Activated CD8-positive, alpha-beta T cell treated with anti-CD3 and anti-CD28 coated beads for 36 hours (primary cell): ENCODE measurements around the gene TMPRSS9. TPM values are rescaled to one million over a fixed set of nuclear protein-coding genes. Genes with fewer than 3 reads are reported as not detected.

Experiments
- ATAC-seq: fragments of 200-7000 bp; cut with Tn5 transposase; one replicate; pipeline ENCODE4 v1.10.0; 2021; ENCODE audit warnings: mild to moderate bottlenecking, moderate library complexity
- CTCF ChIA-PET: fragments of 350-600 bp; sonication (Branson Sonifier 250); formaldehyde crosslinking; loops from one replicate; lab custom pipeline; 2021; ENCODE audit warnings: antibody characterized with exemption; lab: Charles Lee
- POLR2A ChIA-PET: fragments of 350-600 bp; sonication (Branson Sonifier 250); formaldehyde crosslinking; loops from one replicate; lab custom pipeline; 2021; ENCODE audit warnings: antibody characterized with exemption; lab: Charles Lee
- DNase-seq: peaks from one replicate; pipeline ENCODE4 v3.0.0-alpha.2; 2020
- H3K27ac Mint-ChIP-seq: one replicate; pipeline ENCODE4 v1.8.0; 2021; ENCODE audit warnings: mild to moderate bottlenecking, mixed read lengths
- H3K27me3 Mint-ChIP-seq: one replicate; pipeline ENCODE4 v1.8.0; 2021; ENCODE audit warnings: mixed read lengths
- H3K36me3 Mint-ChIP-seq: one replicate; pipeline ENCODE4 v1.8.0; 2021; ENCODE audit warnings: low read depth, mixed read lengths
- H3K4me1 Mint-ChIP-seq: one replicate; pipeline ENCODE4 v1.8.0; 2021; ENCODE audit warnings: low read depth, mixed read lengths
- H3K4me3 Mint-ChIP-seq: one replicate; pipeline ENCODE4 v1.8.0; 2021; ENCODE audit warnings: mild to moderate bottlenecking, moderate library complexity, mixed read lengths
- H3K9me3 Mint-ChIP-seq: one replicate; pipeline ENCODE4 v1.8.0; 2021; ENCODE audit warnings: mixed read lengths
- intact Hi-C: fragments of 100-400 bp; cut with micrococcal nuclease; formaldehyde crosslinking; loops from one replicate; pipeline ENCODE4 v1.10.0; 2022
- total RNA-seq, 2 experiments: library from RNA; stranded (reverse); gene quantifications; one replicate each; pipeline ENCODE4 v1.2.3, GENCODE V29; 2021
- TF ChIP-seq, protein P1 (sequence below): fragments of 200-600 bp; IDR thresholded peaks from one replicate; pipeline ENCODE4 v1.8.0; 2022; ENCODE audit warnings: antibody characterized with exemption, mild to moderate bottlenecking

TMPRSS9 gene
- total RNA-seq, 2 experiments from 2014 or later = not detected

DNA sequence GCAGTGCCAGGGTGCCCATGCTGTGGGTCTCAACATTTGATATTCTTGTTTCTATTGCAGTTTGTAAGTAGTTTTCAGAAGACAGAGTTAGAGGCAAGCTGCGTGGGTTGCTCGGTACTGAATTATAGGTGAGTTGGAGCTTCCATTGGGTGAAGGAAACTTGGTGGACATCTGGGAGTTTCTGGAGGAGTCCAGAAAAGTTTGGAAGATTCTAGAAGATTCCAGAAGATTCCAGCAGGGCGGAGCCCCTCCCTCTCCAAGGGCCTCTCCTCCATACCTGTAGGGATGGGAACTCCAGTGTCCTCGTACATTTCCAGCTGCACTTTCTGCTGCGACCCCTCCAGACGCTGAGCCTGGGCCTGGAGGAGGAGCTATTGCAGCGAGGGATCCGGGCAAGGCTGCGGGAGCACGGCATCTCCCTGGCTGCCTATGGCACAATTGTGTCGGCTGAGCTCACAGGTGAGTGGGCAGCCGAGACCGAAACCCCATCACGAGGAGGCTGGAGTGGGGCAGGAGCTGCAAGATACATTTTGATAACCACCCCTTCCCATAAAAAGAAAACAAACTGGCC, 38.8 kb downstream of the TMPRSS9 start:
- ChIA-PET POLR2A (no interaction called here), CTCF (interaction anchor here (0.7 to 0.9 kb wide), 2 partner anchors 15 to 215 kb away, joined by 3 read pairs; no protein-coding TSS in a partner anchor)
- no peak for ATAC-seq
- DNase-seq = no peak
- Mint-ChIP-seq H3K27me3 (no peaks in the 10 kb centered on the region), H3K36me3 (no peaks in the 10 kb centered on the region), H3K27ac (no peak overlapping the region), H3K4me1 (peaks cover 9% of the 10 kb centered on the region), H3K4me3 (no peak overlapping the region), H3K9me3 (no peaks in the 10 kb centered on the region)
- intact Hi-C loops = no loop called here
- TF ChIP-seq, protein P1, sequence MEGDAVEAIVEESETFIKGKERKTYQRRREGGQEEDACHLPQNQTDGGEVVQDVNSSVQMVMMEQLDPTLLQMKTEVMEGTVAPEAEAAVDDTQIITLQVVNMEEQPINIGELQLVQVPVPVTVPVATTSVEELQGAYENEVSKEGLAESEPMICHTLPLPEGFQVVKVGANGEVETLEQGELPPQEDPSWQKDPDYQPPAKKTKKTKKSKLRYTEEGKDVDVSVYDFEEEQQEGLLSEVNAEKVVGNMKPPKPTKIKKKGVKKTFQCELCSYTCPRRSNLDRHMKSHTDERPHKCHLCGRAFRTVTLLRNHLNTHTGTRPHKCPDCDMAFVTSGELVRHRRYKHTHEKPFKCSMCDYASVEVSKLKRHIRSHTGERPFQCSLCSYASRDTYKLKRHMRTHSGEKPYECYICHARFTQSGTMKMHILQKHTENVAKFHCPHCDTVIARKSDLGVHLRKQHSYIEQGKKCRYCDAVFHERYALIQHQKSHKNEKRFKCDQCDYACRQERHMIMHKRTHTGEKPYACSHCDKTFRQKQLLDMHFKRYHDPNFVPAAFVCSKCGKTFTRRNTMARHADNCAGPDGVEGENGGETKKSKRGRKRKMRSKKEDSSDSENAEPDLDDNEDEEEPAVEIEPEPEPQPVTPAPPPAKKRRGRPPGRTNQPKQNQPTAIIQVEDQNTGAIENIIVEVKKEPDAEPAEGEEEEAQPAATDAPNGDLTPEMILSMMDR = no peak

DNA sequence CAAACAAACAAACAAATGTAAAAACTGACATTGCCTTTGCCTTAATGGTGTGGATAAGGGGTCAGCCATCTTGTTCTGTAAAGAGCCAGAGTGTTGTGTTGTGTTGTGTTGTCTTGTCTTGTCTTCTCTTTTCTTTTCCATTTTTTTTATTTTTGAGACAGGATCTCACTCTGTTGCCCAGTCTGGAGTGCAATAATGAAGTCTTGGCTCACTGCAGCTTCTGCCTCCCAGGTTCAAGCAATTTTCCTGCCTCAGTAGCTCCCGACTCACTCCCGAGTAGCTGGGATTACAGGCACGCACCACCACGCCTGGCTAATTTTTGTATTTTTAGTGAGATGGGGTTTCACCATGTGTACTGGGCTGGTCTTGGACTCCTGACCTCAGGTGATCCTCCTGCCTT, 39.5 kb downstream of the TMPRSS9 start:
- CTCF ChIA-PET = interaction anchor here (0.9 kb wide), 1 partner anchor 14 kb away, joined by 3 read pairs; no protein-coding TSS in a partner anchor
- no peaks in the 10 kb centered on the region for H3K27me3 Mint-ChIP-seq
- intact Hi-C loops = no loop called here
- H3K4me1 Mint-ChIP-seq = peaks cover 5% of the 10 kb centered on the region
- POLR2A ChIA-PET = interaction anchor here (1.1 kb wide), 1 partner anchor 10 kb away, joined by 3 read pairs; no protein-coding TSS in a partner anchor
- no peak overlapping the region for H3K4me3 Mint-ChIP-seq
- no peaks in the 10 kb centered on the region for H3K36me3 Mint-ChIP-seq
- no peak overlapping the region for H3K27ac Mint-ChIP-seq
- no peaks in the 10 kb centered on the region for H3K9me3 Mint-ChIP-seq
- TF ChIP-seq, protein P1 = no peak
- DNase-seq (no peak), ATAC-seq (no peak)

DNA sequence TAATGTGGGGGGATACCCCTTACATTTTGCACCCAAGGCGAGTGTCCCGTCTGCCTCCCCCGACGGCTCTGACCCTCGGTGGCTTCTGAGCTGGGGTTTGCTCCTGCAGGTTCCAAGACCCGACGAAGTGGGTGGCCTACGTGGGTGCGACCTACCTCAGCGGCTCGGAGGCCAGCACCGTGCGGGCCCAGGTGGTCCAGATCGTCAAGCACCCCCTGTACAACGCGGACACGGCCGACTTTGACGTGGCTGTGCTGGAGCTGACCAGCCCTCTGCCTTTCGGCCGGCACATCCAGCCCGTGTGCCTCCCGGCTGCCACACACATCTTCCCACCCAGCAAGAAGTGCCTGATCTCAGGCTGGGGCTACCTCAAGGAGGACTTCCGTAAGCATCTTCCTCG, 48.2 kb downstream of the TMPRSS9 start:
- intact Hi-C loops = no loop called here
- Mint-ChIP-seq H3K4me1 (no peaks in the 10 kb centered on the region), H3K27ac (no peak overlapping the region), H3K27me3 (no peaks in the 10 kb centered on the region), H3K36me3 (no peaks in the 10 kb centered on the region), H3K9me3 (peaks cover 2% of the 10 kb centered on the region), H3K4me3 (no peak overlapping the region)
- ChIA-PET POLR2A (no interaction called here), CTCF (no interaction called here)
- DNase-seq (no peak), ATAC-seq (no peak)
- TF ChIP-seq, protein P1 = no peak

DNA sequence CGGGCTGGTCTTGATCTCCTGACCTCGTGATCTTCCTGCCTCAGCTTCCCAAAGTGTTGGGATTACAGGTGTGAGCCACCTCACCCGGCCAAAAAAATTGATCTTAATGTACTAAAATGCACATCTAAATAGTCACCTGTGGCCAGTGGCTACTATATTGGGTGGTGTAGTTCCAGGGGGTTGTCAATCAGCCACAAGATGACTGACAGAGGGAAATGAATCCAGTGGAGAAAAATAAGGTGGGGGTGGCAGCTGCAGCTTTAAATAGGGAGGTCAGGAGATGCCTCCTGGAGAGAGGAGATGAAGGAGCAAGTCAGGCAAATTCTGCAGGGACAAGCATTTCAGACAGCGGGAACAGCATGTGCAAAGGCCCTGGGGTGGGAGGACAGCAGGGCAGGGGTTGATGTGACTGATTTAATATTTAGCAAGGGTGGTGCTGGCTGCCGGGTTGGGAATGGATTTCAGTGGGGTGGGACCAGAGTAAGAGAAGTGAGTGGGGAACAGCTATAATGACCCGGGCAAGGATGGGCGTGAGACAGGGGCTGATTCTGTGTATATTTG, 49.4 kb downstream of the TMPRSS9 start:
- Mint-ChIP-seq H3K36me3 (no peaks in the 10 kb centered on the region), H3K4me1 (no peaks in the 10 kb centered on the region), H3K27me3 (no peaks in the 10 kb centered on the region), H3K9me3 (peaks cover 2% of the 10 kb centered on the region), H3K4me3 (no peak overlapping the region), H3K27ac (no peak overlapping the region)
- CTCF ChIA-PET = interaction anchor here (0.6 kb wide), 1 partner anchor 842 kb away, joined by 4 read pairs; the partner anchor contains the start of gene MEX3D
- intact Hi-C loops = no loop called here
- no peak for ATAC-seq
- TF ChIP-seq, protein P1 = no peak
- POLR2A ChIA-PET = interaction anchor here (0.6 to 1.3 kb wide), 5 partner anchors 9 to 191 kb away, joined by 3 read pairs; no protein-coding TSS in a partner anchor
- no peak for DNase-seq

DNA sequence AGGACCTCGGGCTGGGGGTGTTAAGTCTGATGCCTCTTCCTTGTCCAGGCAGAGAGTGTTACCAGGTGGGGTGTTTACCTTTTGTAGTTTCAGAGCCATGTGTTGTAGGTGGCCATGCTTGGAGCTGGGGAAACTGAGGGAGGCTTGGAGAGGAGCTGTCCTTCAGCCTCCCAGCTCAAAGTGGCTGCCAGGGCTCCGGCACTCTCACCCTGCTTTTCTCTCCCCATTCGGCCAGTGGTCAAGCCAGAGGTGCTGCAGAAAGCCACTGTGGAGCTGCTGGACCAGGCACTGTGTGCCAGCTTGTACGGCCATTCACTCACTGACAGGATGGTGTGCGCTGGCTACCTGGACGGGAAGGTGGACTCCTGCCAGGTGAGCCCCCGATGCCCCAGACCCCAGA, 50.0 kb downstream of the TMPRSS9 start:
- ATAC-seq (no peak), DNase-seq (no peak)
- ChIA-PET CTCF (interaction anchor here (0.6 kb wide), 1 partner anchor 842 kb away, joined by 4 read pairs; the partner anchor contains the start of gene MEX3D), POLR2A (interaction anchor here (0.6 to 1.3 kb wide), 7 partner anchors 10 to 190 kb away, joined by 3 to 4 read pairs (median 3); no protein-coding TSS in a partner anchor)
- Mint-ChIP-seq H3K27ac (no peak overlapping the region), H3K9me3 (peaks cover 2% of the 10 kb centered on the region), H3K4me3 (no peak overlapping the region), H3K4me1 (no peaks in the 10 kb centered on the region), H3K36me3 (no peaks in the 10 kb centered on the region), H3K27me3 (no peaks in the 10 kb centered on the region)
- TF ChIP-seq, protein P1 = no peak
- intact Hi-C loops = no loop called here
